CD4-positive, alpha-beta T cell treated with Interleukin-15 for 4 hours (primary cell): ENCODE results near the gene QRICH2.
"Not testable (repeated sequence)": the region's sequence is repeated elsewhere in the genome, so short reads cannot be mapped to it uniquely, and the experiment has no call there.

Source experiments
- DNase-seq: peaks from one replicate; pipeline ENCODE4 v3.0.0-alpha.2; 2020; ENCODE audit warnings: low spot score

The QRICH2 gene

GRCh38 chr17:76326306-76326705 is 18.2 kb upstream of the QRICH2 start:
- DNase-seq, result no peak

- no peak for DNase-seq
Measured at GRCh38 chr17:76318586-76318985, 10.5 kb upstream of the QRICH2 start.

DNA sequence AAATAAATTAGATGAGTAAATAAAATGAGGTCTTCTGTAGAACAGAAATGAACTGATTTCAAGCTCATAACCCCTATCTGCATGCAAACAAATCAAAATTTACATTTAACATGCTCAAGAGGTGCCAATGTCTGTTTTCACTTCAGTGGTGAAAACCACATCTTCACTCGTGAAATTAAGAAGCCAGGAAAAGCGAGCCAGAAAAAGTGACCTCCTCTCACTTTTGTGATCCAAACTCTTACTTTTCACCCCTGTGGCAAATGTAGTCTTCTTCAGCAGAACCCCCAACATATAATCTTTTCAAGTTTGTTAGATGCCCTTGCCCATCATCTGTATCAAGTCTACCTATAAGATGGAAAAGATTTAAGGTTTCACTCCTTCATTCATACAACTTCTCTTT is 9.5 kb upstream of the QRICH2 start:
- no peak for DNase-seq

- no peak for DNase-seq
Measured at GRCh38 chr17:76314392-76315227, 6.5 kb upstream of the QRICH2 start.

DNA sequence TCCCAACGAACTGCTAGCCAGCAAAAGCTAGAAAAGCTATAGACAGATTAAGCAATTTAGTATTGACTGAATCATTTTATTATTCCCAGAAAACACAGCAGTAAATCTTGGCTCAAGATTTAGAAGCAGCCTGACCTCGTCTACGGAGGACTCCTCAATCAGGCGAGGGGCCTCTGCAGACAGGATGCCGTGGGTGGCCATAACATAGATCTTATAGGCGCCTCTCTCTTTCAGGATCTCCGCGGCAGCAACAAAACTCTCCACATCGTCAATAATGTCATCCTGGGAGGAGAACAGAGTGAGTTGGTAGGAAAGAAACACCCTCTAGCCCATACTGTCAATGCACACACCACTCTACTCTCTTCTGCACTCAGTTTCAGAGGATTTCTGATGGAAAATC is 4.7 kb upstream of the QRICH2 start:
- no peak for DNase-seq

GRCh38 chr17:76309461-76309860 is 1.4 kb upstream of the QRICH2 start:
- DNase-seq, result no peak

GRCh38 chr17:76307299-76307965 is 644 bp downstream of the QRICH2 start:
- no peak for DNase-seq

- DNase-seq, result not testable (repeated sequence)
Measured at GRCh38 chr17:76305135-76305454, 3.0 kb downstream of the QRICH2 start.

- no peak for DNase-seq
Measured at GRCh38 chr17:76304226-76305134, 3.6 kb downstream of the QRICH2 start.

GRCh38 chr17:76297436-76297835 is 10.6 kb downstream of the QRICH2 start:
- DNase-seq, result no peak

DNA sequence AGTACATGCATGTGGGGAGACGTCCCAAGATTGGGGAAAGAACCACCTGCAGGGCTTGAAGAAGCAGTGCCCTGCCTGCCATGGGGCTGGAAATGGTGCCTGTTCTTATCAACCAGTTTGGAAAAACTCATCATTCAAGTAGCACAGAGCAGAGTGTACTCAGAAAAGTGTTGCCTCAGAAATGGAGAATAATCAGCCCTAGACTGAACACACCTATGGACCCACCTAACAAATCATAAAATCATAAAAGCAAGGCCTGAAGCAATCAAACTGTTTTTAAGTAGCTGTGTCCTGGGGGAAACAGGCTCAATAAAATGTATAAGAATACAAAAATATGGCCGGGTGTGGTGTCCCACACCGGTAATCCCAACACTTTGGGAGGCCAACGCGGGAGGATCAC is 11.2 kb downstream of the QRICH2 start:
- DNase-seq, result no peak

DNA sequence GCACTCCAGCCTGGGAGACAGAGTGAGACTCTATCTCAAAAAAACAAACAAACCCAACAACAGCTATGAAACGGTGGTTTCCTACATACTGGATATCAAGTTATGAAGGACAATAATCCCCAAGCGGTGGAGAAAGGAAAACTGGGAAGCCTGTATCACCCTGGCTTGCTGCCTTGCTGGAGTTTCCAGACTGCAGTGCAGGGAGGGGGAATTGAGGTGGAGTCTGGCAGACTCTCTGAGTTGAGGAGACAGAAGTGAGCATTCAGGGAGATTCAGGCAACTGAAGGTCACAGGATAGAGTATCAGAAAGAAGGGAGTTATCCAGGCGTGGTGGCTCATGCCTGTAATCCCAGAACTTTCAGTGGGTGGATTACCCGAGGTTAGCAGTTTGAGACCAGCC is 11.9 kb downstream of the QRICH2 start:
- no peak for DNase-seq

- no peak for DNase-seq
Measured at GRCh38 chr17:76293106-76293505, 15.0 kb downstream of the QRICH2 start.

DNA sequence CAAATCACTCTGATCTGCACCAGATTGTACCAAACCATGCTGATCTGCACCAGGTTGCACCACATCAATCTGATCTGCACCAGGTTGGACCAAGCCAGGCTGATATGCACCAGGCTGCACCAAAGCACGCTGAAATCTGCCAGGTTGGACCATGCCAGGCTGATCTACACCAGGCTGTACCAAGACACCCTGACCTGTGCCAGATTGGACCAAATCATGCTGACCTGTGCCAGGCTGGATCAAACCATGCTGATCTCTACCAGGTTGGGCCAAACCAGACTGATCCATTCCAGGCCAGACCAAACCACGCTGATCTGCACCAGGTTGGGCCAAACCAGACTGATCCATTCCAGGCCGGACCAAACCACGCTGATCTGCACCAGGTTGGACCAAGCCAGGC is 15.5 kb downstream of the QRICH2 start:
- no peak for DNase-seq

DNA sequence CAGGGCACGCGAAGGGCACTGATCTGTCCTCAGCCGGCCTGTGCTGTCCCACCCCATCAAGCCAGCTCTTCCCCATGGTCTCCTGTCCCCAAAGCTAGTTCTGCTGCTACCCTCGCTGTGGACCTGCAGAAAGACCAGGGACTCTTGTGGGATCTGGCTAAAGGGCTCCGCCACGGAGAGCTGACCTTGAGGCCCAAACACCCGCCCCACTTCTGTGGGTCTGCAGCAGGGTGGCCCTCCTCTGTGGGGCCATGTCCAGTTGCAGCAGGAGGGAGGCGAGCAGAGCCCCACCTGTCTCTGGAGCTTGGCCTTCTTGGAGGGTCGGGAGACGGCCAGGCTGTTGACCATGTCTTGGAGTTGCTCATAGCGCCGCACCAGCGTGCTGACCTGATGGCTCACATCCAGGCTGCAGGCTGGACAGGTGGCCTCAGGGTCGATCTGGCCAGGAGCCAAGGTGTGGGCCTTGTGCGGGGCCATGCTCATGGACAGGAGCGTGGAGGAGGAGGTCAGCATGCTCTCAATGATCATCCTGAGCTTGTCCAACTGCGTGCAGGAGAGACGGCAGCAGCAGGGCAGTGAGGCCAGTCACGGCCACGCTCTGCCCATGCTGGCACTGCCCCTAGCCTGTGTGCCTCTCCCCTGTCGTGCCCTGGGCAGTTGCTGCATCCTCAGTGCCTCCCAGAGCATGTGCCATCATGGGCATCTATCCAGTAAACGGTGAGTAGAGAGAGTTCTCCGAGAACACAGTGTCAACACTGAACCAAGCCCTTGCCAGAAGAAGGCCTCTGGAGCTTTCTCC is 26.3 kb downstream of the QRICH2 start:
- no peak for DNase-seq

DNA sequence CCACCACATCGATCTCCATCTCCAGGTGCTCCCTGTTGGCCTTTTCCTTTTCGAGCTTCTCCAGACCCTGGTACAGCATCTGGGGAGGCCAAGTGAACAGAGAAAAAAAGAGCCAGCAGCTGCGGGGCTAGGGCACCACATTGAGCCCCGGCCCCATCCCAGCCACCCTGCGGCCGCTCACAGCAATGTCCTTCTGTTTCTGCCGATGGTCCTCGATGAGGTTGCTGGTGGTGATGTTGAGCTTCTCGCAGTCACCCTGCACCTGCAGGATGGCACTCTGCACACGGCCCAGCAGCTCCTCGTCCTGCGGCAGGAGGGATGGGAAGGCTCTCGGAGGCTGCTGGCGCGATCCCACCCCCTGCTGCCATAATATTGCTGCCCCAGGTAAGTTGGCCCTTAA is 27.4 kb downstream of the QRICH2 start:
- DNase-seq, result no peak

DNA sequence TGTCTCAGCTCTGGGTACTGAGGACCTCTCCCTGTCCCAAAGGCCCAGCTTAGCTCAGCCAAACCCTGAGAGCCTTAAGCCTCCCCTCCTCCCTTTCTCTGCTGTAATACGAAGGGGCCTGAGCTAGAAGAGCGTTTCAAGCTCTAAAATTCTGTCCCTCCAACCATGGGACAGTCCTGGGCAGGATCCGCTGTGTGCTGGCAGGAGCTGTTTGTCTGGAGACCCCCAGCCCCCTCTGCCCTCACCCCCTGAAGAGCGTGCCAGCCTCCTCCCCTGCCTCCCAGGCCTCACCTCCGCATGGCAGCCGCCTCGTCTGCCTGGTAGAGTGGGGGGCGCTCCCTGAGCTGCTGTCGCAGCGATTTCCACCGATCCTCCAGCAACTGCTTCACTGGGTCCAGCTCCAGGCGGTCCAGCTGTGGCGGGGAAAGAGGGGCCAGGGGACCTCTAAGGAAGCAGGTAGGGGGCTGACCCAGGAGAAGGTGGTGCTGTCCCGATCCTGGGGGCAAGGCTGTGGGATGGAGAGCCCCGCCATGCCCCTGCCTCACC is 28.3 kb downstream of the QRICH2 start:
- no peak for DNase-seq

DNA sequence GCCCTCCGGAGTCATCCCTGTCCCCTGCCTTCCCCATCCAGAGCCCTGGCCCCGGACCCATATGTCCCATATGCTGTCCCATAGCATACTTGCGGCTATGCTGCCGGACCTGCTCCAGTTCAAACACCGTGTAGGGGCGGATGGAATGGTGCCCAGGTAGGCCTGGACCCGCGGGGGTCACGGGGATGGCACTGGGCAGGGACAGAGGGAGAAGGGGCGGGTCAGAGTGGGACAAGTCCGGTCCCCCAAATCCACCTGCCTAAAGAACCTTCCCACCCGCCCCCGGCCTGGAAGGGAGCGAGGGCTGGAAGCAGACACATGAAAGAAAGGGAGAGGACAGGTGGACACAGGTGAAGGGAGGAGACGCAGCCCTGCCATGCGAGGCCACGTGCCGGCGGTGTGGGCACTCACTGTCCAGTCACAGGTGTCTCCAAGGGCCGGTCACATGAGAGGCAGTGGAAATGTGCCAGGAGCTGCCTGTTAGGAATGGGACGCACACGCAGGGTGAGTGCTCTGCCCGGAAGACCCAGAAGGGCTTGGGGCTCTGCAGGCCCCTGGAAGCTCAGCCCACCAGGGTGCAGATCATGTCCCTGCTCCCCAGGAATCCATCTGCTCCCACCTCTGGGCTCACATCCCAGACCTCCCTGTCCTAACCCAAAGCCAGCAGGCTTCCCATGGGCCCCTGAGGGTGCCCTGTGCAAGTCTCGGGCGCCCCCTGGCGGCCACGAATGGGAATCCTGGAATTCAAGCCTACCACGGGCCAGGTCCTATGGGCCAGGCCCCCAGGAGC is 28.9 kb downstream of the QRICH2 start:
- DNase-seq, result peak; percentile 86

GRCh38 chr17:76278268-76278908 is 29.7 kb downstream of the QRICH2 start:
- DNase-seq, result no peak
